Thyroid gland (tissue), 4 donors: ENCODE data around the gene LRRC51.

ENCODE experiments used
- POLR2A ChIP-seq, 2 donors: fragments of 450-650 bp; IDR thresholded peaks; one replicate each; pipeline ENCODE4 v1.6.1; 2017; ENCODE audit warnings: antibody characterized with exemption in 2 of 2, mild to moderate bottlenecking in 2 of 2, moderate library complexity in 1 of 2
- TF ChIP-seq, protein P1 (sequence below), 6 experiments: fragments of 200-600 bp in 3 of 6; fragments of 450-650 bp in 3 of 6; sonication (generic) in 3 of 6; IDR thresholded peaks; one replicate each; pipeline ENCODE4 v1.5.1; 2016 to 2019; ENCODE audit warnings: antibody characterized with exemption in 6 of 6, mild to moderate bottlenecking in 2 of 6, inconsistent platforms in 1 of 6, moderate library complexity in 1 of 6

DNA sequence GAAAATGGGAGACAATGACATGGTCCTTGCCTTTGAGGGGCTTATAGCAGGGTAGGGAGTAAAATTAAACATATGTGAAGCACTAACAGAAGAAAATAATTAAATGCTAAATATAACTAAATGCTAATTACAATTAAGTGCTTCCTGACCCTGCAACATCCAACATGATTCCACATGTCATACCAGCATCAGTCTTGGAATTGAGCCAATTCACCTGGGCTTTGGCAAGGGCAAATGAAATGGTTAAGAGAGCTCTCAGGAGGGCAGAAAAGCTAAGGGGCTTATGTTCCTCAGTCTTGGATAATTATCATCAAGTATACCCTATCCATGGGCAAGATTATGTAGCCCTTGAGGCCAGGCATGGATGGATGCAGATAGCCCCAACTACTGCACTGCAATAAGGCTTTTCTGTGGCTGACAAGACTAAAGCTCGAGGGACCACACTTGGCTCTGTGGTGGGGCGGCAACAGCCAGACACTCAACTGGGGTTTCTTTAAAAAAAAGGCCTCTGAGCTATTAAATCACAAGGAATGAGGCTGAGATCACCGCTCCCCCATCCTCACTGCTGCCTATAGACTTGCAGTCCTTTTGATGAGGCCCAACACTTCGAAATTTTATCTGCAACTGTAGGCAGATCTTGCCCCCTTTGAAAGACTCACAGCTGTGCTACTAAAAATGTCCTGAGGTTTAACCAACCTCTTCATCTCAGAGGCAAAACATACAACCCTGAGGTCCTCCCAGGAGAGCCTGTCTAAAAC lies 42.9 kb upstream of the LRRC51 start:
- TF ChIP-seq, protein P1, sequence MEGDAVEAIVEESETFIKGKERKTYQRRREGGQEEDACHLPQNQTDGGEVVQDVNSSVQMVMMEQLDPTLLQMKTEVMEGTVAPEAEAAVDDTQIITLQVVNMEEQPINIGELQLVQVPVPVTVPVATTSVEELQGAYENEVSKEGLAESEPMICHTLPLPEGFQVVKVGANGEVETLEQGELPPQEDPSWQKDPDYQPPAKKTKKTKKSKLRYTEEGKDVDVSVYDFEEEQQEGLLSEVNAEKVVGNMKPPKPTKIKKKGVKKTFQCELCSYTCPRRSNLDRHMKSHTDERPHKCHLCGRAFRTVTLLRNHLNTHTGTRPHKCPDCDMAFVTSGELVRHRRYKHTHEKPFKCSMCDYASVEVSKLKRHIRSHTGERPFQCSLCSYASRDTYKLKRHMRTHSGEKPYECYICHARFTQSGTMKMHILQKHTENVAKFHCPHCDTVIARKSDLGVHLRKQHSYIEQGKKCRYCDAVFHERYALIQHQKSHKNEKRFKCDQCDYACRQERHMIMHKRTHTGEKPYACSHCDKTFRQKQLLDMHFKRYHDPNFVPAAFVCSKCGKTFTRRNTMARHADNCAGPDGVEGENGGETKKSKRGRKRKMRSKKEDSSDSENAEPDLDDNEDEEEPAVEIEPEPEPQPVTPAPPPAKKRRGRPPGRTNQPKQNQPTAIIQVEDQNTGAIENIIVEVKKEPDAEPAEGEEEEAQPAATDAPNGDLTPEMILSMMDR (IDR thresholded peaks at IDR 0.05), result no peak
- TF ChIP-seq POLR2A (IDR thresholded peaks at IDR 0.05), result no peak
